NCI-H82 (cell line): ENCODE results near the gene MLF2.
A peak's percentile ranks its signal among the peaks of the same experiment; 100 is the strongest.

ENCODE experiments used
- DNase-seq: peaks from one replicate; lab custom pipeline; 2025; lab: John Stamatoyannopoulos, UW

MLF2 gene, protein sequence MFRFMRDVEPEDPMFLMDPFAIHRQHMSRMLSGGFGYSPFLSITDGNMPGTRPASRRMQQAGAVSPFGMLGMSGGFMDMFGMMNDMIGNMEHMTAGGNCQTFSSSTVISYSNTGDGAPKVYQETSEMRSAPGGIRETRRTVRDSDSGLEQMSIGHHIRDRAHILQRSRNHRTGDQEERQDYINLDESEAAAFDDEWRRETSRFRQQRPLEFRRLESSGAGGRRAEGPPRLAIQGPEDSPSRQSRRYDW

DNA sequence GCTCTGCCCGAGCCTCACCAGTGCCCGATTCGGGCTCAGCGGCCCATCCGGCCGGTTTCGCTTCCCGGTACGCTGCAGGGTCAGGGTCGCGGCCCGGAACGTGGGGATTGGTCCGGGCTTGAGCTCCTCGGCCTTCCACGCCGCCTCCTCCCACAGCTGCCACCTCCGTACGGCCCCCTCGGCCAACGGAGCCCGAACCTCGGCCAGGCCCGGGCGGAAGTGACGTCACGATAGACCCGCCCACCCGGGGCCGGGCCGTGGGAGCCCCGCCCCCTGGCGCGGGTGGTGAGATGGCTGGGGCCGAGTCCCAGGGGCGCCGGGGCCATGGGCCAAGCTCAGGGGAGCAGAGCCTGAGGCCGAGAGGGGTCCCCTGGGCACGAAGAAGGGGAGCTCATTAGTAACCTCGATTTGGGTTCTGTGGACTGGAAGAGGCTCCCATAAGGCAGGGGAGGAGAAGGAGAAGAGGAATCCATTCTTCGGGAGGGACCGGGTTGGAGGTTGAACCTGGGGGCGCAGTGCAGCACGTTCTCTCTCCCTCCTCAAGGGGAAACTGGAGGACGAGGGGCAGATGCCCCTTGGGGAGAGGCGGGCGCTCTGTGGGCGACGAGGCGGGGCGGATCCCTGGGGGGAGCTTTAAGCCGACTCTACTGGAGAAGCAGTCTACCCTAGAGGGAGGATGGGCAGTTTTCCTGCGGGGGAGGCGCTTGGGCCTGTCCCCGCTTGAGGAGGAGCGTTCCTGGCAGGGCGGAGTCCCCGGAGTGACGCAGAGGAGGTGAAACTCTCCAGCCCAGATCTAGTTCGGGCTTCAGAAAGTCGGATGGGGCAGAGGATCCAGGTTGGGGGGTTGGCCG lies at the start of gene MLF2:
Gene MLF2 (minus strand): TSS at position 221 of the 851 bp plus-strand sequence. CDS start 807 bp downstream, outside the sequence.
- peak; percentile 99 for DNase-seq

DNA sequence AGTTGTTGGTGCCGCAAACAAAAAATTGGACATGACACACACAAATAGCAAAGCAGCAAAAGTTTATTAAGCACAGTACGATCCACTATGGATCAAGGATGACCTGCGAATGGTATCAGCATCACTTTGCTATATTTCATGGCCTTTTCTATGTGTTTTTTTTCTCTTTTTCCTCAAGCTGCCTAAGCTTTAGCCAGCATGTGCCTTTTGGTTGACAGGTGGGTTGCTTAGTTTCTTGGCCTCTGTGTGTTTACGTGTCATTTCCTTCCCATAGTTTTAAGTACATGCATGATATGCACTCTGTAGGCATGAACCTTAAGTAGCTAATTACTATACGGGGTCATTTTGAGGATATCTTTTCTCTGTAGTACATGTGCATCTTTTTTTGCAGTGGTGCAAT lies 46.2 kb upstream of the MLF2 start:
- DNase-seq, result no peak

DNA sequence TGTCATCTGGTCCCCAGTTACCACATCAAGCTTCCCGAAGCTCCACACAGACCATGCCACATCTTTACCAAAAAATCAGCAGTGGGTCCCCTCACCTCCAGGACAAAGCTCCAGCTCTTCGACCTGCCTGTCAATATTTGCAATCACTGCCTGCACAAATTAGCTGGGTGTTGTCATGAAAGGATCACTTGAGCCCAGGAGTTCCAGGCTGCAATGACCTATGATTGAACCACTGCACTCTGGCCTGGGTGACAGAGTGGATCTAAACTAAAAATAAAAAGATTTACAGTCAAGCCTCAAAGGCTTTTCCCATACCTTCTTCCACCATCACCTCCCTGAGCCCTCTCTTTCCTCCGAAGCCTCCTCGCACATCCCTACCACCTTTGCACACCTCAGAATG lies 43.6 kb upstream of the MLF2 start:
- no peak for DNase-seq

DNA sequence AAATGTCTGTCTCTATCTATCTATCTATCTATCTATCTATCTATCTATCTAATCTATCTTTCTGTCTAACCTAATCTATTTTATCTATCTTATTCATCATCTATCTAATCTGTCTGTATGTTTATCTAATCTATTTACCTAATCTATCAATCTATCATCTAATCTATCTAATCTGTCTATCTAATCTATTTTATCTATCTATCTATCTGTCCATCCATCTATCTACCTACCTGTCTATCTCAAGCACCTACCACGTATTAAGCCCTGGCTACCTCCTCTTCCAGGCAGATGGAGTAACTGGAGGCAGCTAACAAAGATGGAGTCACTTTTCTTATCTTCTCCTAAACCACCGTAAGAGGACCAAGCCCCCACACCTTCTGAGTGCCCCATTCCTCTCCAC lies 42.1 kb upstream of the MLF2 start:
- DNase-seq, result no peak

DNA sequence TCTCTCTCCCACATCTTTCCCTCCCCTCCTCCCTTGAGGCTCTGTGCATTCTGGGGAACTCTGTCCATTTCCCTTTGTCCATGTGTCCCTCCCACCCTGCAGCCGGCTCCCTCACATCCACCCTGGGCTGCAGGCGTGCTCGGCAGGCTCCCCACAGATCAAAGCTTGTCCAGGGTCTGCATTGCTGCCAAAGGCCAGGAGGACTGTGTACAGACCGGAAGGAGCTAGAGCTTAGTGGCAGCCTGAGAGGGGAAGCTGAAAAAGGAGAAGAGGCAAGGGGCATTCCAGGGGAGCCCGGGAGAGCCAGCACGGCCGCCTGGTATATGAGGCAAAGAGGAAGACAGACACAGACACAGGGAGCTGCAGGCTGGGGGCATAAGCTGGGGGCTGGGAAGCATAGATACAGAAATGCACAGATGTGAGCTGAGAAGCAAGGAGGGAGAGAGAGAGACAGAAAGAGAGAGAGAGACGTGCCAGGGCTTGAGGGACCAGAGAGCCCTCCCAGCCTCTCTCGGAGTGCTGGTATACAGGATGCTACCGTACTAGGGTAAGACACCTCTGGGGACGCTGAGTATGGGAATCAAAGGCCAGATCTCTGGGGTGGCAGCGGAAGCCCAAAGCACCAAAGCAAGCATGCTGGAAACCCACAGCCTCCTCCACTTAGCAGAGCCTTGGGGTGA lies 39.7 kb upstream of the MLF2 start:
- no peak for DNase-seq

DNA sequence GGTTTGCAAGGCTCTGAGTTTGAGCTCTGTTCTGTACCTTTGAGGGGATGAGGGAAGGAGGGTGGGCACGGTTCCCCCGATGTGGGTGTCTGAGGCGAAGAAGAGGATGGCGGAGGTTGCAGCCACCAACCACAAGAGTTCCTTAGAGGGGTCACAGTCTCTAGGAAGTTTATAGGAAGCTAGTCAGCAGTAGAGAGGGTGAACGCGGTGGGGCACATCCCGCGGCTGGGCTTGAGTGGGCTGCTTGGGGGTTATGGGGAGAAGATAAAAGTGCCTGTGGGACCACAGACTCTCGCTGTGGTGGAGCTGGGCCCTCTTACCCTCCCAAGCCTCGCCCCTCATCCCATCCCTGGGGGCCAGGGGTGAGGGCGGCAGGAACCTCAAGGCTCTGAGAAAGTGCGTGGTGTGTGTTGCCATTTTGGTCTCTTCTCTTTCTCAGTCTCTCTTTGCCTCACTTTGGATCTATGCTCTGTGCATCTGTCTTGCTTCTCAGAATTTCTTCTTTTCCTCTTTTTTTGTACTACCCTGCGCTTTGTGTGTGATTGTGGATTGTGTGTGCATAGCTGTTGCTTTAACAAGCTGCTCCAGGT lies 39.1 kb upstream of the MLF2 start:
- DNase-seq, result no peak

DNA sequence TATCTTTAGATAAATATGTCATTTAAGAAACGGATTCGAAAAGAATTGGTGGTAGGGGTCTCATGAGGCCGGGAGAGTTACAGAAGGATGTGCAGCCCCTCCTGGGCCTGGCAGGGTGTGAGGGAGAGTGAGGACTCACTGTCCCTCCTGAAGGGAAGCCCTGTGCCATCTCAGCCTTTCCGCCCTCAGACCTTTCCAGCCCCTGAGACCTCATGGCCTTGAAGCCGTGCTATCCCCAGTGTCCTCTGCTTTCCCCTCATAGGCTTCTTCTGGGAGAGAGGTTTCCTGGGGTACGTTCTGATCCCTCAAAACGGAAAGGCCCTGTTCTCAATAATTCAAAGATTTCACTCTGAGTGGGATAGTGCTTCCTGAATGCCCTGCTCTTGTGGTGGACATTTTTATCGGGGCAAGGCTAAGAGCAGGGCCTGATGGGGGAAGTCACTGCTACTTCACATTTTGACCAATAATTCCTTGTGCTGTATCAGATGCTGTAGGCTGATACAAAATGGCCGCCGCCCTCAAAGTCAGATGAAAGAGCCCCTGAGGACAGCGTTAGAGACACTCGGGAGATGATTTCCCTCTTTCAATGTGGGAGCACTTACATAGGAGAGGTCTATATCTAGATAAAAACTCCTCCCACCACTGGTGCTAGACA lies 37.7 kb upstream of the MLF2 start:
- DNase-seq, result no peak

DNA sequence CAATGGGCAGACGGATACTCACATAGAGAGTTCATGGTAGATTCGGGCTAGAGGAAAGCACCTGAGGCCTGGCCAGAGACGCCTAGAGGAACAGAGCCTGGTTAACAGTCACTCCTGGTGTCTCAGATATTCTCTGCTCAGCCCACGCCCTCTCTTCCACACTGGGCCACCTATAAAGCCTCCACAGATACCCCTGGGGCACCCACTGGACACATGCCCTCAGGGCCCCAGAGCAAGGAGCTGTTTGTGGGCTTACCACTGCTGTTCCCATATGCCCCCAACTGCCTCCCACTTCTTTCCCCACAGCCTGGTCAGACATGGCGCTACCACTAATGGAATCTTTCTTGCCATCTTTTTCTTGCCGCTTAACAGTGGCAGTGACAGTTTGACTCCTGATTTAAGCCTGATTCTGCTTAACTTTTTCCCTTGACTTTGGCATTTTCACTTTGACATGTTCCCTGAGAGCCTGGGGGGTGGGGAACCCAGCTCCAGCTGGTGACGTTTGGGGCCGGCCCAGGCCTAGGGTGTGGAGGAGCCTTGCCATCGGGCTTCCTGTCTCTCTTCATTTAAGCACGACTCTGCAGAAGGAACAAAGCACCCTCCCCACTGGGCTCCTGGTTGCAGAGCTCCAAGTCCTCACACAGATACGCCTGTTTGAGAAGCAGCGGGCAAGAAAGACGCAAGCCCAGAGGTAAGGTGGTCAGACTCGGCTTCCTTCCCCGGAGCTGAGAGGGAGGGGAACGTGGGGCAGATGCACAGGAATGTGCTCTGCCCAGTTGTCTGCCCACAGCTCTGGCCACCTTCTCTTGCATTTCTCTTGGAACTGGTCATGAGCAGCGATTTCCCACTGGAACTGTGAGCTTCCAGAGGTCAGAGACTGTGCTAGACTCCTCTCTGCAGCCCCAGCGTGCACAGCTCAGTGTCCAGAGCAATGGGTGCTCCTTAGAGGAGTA lies 36.3 kb upstream of the MLF2 start, which contains the start of gene CD4:
Gene CD4 (plus strand): TSS at position 557 of the 953 bp plus-strand sequence. CDS start 10,611 bp downstream, outside the sequence.
- no peak for DNase-seq

DNA sequence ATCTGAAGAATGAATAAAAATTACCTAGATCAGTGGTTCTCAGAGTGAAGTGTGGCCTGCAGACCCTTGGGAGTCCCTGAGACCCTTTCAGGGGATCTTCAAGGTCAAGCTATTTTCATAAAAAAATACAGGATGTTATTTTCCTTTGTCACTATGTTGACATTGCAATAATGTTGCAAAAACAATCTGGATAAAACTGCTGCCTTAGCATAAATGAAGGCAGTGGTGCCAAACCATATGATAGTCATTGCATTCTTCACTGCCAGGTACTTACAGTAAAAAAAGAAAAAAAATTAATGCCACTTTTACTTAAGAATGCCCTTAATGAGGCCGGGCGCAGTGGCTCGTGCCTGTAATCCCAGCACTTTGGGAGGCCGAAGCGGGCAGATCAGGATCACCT lies 34.4 kb upstream of the MLF2 start:
- no peak for DNase-seq

DNA sequence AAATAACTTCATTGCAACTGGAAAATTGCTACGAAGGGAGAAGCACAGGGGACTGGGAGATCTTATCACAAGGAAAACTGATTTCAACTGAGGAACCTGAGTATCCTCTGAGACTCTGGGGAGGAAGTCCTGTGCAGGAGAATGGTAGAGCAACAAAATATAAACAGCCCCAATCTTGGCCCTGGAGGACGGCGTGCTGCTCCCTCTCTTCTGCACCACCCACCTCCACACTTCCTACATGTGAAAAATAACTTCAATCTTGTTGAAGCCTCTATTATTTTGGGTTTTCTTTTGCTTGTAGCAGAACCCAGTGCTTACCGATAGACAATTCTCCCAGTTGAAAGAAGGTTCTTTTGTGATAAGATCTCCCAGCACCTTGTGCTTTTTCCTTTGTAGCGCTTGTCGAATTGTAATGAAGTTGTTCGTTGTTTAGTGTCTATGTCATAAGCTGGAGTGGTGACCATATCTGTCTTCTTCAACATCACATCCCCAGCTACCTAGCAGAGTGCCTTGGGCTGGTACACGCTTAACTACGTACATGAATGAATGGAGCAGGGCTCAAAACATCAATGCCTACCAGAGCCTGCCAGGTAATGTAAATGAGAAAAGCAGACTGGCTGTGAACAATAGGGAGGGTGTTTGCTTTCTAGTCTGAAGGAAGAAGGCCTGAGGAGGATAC lies 33.6 kb upstream of the MLF2 start:
- DNase-seq, result no peak

DNA sequence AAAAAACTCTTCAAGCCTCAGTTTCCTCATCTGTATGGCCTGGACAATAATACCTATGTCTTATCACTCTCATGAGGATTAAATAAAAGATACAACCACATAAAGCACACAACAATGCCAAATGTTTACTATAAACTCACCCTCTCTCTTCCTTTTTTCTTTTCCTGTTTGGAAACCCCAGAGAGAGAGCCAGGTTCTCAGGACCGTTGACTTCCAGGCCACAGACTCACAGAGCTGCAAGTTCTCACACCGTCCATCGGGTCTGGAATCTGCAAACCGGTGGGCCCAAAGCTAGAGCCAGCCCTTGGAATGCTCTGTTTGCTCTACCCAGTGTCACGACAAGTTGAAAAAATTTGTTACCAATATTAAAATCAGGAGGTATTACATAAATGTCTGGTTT lies 31.8 kb upstream of the MLF2 start:
- no peak for DNase-seq

DNA sequence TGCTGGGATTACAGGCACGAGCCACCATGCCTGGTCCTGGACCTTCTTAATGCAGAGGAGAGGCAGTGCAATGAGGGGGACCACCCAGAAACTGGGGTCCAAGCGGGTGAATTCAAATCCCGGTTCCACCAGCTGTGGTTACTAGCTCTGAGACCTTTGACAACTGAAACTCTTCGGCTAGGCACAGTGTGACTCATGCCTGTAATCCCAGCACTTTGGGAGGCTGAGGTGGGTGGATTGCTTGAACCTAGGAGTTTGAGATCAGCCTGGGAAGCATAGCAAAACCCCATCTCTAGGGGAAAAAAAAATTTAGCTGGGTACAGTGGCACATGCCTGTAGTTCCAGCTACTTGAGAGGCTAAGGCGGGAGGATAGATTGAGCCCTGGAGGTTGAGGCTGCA lies 31.4 kb upstream of the MLF2 start:
- no peak for DNase-seq

DNA sequence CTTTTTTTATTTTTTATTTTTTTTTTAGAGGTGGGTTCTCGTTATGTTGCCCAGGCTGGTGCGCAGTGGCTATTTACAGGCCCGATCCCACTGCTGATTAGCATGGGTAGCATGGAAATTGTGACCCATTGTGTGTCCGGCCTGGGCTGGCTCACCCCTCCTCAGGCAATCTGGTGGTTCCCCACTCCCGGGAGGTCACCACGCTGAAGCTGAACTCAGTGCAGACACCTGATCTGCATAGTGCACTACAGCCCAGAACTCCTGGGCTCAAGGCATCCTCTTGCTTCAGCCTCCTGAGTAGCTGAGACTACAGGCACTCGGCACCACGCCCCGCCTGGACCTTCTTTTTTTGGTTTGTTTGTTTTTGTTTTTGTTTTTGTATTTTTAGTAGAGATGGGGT lies 30.9 kb upstream of the MLF2 start:
- DNase-seq, result no peak

DNA sequence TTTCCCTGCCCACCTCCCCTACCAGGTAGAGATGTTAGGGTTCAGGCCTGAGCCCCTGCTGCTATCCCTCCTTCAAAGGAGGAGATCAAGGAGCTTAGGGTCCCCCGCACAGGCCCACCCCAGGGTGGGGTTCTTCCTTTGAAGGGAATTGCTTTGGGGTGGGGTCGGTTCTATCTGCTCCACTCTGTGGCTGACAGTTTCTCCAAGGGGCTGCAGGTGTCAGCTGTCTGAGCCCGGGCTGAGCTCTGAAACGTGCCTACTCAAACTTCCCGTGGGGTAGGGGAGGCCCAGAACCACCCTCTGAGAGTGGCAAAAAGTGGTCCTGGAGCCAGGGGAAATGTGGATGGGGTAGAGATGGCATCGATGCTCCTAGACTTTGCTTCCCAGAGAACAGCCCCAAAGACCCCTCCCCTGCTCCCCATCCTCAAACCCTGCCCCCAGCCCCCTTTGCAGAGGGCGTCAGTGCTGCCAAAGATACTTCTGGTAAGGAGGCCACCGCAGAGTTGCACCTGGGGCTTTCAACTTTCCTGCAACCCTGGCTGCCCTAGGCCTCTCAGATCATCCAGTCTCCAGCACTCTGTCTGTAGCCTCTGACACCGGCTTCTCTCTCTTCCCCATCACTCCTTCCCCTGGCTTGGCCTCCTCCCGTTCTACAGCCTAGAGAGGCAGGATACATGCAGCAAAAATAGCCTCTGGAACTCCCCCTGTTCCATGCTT lies 30.1 kb upstream of the MLF2 start:
- DNase-seq, result no peak

DNA sequence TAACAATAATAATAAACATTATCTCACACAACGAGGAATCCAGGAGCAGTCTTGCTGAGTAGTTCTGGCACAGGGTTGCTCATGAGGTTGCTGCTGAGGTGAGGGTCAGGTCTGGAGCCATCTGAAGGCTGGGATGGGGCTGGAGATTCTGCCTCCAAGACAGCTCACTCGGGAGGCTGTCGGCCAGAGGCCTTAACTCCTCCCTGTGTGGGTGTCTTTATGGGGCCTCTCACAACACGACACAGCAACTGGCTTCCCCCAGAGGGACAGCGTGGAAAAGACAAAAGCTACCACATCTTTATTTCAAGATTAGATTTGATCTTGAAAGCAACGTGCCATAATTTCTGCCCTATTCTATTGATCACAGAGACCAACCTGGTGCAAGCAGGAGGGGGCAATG lies 29.2 kb upstream of the MLF2 start:
- DNase-seq, result no peak

DNA sequence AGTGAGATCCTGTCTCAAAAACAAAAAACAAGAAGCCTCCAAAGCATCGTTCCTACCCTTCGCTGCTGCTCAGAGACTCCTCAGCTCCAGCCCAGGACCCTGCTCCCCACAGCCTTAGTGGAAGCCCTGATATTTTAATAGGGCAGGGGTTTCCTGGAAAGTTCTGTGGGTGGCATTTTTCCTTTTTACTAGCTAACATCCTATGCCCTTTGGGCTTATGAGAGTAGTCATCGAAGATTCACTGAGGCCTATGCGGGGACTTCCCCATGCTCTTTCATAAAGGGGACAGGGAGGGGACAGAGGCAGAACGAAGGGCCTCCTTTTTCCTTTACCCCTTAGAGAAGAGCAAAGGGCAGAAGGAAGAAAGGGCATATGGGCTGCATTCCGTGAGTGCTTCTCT lies 27.6 kb upstream of the MLF2 start:
- DNase-seq, result no peak

DNA sequence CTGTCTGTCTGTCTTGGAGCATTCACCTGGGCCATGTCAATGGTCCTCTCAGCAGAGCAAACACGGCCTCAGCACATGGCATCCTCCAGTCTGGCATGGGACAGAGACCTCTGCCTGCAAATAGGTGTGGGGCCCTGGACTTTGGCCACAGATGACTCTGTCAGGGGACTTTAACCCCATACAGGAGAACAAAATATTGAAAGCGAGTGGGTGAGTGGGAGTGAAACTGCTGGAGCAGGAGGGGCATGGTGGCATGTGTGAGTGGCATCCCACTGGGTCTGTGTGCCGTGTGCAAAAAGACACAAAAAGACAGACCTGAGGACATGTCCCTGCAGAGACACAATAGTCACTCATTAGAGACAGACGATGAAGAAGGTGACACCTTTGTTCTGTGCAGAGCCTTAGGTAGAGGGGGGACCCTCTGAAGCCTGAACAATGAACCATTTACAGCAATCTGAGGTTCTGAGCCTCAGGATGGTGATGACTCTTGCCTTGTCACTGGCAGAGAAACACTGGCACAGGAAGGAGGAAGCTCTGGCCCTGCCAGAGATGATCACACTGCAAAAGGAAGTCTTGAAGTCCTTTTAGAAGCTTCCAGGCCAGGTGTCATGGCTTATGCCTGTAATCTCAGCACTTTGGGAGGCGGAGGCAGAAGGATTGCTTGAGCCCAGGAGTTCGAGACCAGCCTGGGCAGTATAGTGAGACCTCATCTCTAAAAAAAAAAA lies 26.9 kb upstream of the MLF2 start:
- no peak for DNase-seq

DNA sequence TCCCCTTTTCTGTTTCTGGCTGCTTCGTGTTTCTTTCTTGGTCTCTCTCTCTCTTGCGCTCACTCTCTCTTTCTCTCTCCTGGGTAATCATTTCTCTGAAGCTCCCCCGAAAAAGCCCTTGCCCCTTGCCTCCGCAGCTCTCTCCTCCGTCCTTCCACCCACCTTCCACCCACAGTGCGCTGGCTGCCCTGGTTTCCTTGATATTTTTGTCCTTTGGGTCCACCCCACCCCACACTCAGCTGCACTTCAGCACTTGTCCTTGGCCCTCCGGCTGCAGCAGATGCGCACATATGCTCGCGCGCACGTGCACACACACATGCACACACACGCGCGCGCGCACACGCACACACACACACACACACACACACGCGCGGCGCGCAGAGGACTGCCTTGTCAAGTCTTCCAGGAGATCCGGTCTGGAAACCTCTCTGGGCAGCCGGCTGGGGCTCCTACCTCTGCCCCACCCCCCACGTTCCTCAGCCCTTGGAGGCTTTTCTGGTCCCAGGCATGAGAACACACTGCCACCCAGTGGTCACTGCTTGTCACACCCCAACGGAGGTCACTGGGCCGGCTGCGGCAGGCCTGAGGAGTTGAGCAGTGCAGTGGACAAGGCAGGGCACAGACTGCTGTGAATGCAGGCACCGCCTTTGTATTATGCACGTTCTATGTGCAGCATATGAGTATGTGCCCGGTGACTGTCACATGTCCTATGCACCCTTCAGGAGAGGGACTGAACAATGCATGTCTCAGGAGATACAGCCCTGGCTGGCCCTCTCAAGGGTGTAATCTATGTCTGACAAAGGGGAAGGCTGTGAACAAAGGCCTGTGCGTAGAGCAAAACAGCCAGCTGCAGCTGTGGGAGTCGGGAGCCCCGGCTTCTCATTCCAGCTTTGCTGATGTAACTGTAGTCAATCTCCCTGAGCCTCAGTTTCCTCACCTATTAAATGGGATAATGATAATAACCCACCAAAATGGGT lies 25.9 kb upstream of the MLF2 start:
- peak; percentile 99 for DNase-seq
